Duodenal mucosa (tissue), 2 donors: ENCODE results near the gene STAM.

ENCODE experiments used
- H3K27ac ChIP-seq: one replicate; pipeline ENCODE4 v1.7.0; 2013; ENCODE audit warnings: low read depth, low read length
- H3K27me3 ChIP-seq, 2 donors: one replicate each; pipeline ENCODE4 v1.7.0; 2013; ENCODE audit warnings: low read length in 2 of 2, control low read depth in 1 of 2; ENCODE audit not compliant: insufficient read depth in 2 of 2, control insufficient read depth in 1 of 2
- H3K36me3 ChIP-seq, 2 donors: one replicate each; pipeline ENCODE4 v1.7.0; 2013; ENCODE audit warnings: low read length in 2 of 2, control low read depth in 1 of 2; ENCODE audit not compliant: insufficient read depth in 2 of 2, control insufficient read depth in 1 of 2
- H3K4me1 ChIP-seq, 2 donors: one replicate each; pipeline ENCODE4 v1.7.0; 2013; ENCODE audit warnings: low read length in 2 of 2, control low read depth in 1 of 2; ENCODE audit not compliant: insufficient read depth in 2 of 2, control insufficient read depth in 1 of 2
- H3K4me3 ChIP-seq, 2 donors: one replicate each; pipeline ENCODE4 v1.7.0; 2013; ENCODE audit warnings: low read length in 2 of 2, low read depth in 1 of 2
- H3K9ac ChIP-seq, 2 donors: one replicate each; pipeline ENCODE4 v1.7.0; 2013; ENCODE audit warnings: low read length in 2 of 2, low read depth in 1 of 2
- H3K9me3 ChIP-seq, 2 donors: one replicate each; pipeline ENCODE4 v1.7.0; 2013; ENCODE audit warnings: low read length in 2 of 2, control low read depth in 1 of 2; ENCODE audit not compliant: control insufficient read depth in 1 of 2

The STAM gene

DNA sequence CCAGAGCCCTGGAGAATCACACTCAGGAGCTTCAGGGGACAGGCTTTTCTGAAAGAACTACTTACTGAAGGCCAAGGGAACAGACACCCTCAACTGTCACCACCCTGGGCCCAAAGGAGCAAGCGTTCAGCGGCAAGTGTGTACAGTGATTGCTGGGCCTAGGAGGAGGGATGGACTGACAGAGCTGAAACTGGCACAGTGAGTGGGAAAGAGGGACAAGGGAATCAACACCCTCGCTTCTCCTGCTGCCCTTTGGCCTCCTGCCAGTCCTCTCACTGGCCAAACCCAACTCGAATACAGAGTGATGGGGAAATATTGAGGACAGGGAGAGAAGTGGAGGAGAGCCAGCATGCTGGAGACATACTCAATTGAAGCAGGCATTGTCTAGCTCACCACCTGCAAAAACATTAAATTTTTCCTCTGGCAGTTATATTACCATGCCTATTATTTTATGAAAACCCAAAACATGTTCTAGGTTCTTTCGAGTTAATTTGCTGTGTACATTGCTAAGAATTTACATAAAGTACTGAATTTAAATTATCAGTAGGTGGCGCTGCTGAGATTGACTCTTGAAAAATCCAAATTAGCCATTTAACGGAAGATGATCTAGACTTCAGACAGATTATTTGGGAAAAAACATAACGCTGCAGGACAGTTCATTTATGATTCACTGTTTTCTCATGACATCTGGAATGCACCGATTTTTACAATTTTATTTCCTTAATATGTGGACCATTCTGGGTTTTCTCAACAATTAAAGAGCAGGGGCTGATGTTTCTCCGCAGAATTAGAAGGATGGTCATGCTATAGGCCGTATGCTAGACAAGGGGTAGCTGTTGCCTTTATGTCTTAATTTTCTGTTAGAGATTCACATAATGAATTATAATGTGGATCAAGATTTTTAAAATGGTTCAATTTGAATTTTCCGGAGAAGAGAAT lies 93.3 kb downstream of the STAM start:
- H3K27ac ChIP-seq, result no peak overlapping the region
- H3K4me3 ChIP-seq, result no peak overlapping the region
- H3K9me3 ChIP-seq, result no peaks in the 10 kb centered on the region
- no peak overlapping the region for H3K9ac ChIP-seq
- H3K27me3 ChIP-seq, result no peaks in the 10 kb centered on the region
- no peaks in the 10 kb centered on the region for H3K36me3 ChIP-seq
- peaks cover 4 to 5% of the 10 kb centered on the region in 2 donors for H3K4me1 ChIP-seq

DNA sequence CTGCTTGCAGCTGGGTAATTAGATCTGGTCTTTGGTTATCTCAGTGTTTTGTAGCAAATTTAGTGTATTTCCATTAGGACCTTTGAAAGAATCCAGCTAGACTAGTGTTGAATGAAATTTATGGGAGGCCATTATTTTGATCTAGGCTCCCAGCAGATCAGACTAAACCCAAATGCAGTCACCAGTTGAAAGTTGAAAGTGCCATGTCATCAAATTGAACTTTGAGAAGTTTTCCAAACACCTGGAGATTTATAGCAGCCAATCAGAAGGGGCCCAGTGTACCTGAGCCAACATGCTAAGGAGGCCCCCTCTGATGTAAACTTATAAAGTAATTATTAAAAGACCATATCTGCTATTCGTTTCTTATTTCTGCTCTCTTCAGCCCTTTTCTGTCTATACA lies 96.7 kb downstream of the STAM start:
- Histone ChIP-seq H3K4me3 (no peak overlapping the region), H3K36me3 (no peaks in the 10 kb centered on the region), H3K9me3 (no peaks in the 10 kb centered on the region), H3K9ac (no peak overlapping the region), H3K27ac (no peak overlapping the region), H3K27me3 (no peaks in the 10 kb centered on the region), H3K4me1 (peaks cover 0 to 11% of the 10 kb centered on the region in 2 donors)

DNA sequence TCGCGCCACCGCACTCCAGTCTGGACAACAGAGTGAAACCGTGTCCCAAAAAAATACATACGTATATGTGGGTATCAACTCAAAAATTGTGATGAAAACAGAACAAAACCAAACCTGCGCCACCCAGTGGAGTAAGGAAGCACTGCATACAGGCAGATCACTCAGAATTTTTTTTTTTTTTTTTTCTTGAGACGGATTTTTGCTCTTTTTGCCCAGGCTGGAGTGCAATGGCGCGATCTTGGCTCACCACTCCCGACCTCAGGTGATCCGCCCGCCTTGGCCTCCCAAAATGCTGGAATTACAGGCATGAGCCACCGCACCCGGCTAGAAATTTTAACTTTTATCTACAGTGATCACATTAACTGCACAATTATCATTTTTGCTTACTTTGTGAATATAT lies 99.0 kb downstream of the STAM start:
- no peaks in the 10 kb centered on the region for H3K36me3 ChIP-seq
- no peak overlapping the region for H3K4me3 ChIP-seq
- H3K9me3 ChIP-seq, result no peaks in the 10 kb centered on the region
- H3K27me3 ChIP-seq, result no peaks in the 10 kb centered on the region
- no peak overlapping the region for H3K9ac ChIP-seq
- H3K27ac ChIP-seq, result no peak overlapping the region
- peaks cover 0 to 11% of the 10 kb centered on the region in 2 donors for H3K4me1 ChIP-seq

DNA sequence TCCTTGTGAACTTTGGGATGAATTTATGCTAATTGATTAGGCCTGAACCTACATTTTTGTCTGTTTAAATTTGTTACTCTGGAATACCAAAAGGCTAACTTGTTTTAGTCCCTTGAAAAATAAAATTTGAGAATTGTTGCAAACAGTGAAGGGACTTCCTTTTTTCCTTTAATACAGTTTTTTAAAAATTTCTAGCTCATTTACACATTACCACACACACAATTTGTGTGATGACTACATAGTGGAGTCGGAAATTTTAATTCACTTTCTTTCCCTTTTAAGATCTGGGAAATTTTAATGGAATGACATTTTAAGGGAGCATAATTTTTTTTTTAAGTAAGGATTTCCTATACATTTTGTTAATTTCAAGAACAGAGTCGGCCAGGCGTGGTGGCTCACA lies 99.5 kb downstream of the STAM start:
- no peaks in the 10 kb centered on the region for H3K36me3 ChIP-seq
- H3K4me1 ChIP-seq, result peaks cover 0 to 11% of the 10 kb centered on the region in 2 donors
- H3K9me3 ChIP-seq, result no peaks in the 10 kb centered on the region
- no peaks in the 10 kb centered on the region for H3K27me3 ChIP-seq
- no peak overlapping the region for H3K27ac ChIP-seq
- no peak overlapping the region for H3K4me3 ChIP-seq
- no peak overlapping the region for H3K9ac ChIP-seq

DNA sequence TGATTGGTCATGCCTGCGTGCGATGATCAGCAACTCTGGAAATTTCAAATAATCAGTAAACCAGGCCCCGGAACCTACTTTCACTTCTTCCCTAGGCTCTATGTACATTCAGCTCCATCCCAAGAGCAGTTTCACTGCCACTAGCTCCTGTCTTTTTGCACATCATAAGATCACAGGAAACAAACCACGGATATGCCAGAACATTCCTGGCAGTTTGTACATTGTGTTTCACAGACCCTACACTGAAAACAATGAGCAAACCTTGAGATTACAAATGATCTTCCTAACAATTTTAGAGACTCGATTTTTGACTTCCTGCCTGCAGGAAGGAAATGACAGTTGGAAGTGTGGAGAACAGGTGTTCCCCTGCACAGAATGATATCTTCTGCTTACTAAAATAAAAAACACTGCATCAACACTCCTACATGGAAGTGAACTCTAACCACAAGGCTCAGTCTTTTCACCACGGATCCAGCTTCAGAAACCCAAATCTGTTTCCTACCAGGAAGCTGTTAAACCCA lies 100.5 kb downstream of the STAM start:
- Histone ChIP-seq H3K9ac (no peak overlapping the region), H3K4me3 (no peak overlapping the region), H3K9me3 (no peaks in the 10 kb centered on the region), H3K27ac (no peak overlapping the region), H3K4me1 (peaks cover 0 to 11% of the 10 kb centered on the region in 2 donors), H3K36me3 (no peaks in the 10 kb centered on the region), H3K27me3 (no peaks in the 10 kb centered on the region)

DNA sequence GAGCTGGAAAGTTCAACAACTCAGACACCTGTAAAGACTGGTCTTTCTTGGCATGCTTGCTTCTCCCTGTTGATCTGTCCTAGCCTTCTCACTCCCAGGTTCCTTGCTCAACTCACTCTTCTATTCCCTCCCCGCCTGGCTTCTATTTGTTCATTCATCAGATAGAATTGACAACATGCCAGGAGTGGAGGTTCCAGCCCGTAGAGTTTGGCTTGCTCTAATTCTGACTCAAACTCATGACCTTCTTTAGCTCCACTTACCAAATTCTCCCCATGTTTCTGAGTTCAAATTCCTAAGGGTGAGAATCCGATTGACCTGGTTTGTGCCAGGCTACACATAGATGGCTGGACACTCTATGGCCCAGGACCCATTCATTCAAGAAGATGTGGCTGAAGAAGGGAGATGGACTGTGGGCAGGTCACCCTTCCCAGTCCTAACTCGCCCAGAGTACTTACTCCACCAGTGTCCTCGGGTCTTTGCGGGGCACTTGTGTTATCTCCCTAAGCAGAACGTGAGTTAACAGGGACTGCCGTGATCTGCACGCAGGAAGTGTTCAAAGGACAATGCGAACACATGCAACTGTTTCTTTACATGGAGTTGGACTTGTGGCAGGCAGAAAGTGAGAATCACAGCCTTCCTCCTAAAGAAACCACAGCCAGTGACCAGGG lies 104.1 kb downstream of the STAM start:
- no peaks in the 10 kb centered on the region for H3K36me3 ChIP-seq
- H3K27ac ChIP-seq, result no peak overlapping the region
- H3K4me3 ChIP-seq, result no peak overlapping the region
- no peak overlapping the region for H3K9ac ChIP-seq
- H3K9me3 ChIP-seq, result no peaks in the 10 kb centered on the region
- no peaks in the 10 kb centered on the region for H3K27me3 ChIP-seq
- peaks cover 5 to 11% of the 10 kb centered on the region in 2 donors for H3K4me1 ChIP-seq

DNA sequence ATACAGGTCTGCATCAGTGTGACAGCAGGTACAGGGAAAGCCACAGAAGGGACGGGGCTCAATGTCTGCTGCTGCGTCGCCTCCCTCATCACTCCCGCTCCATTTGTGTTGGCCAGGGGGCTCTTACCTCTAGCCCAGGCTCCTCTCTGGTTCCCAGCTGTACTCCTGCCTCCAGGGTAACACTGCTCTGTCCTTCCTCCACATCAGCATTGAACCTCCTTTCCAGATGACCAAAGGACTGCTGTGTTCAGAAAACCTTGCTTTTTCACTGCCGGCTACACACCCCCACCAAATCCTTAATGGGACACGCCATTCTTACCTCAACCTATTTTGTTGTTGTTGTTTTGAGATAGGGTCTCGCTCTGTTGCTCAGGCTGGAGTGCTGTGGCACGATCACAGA lies 105.9 kb downstream of the STAM start:
- no peaks in the 10 kb centered on the region for H3K27me3 ChIP-seq
- no peak overlapping the region for H3K9ac ChIP-seq

DNA sequence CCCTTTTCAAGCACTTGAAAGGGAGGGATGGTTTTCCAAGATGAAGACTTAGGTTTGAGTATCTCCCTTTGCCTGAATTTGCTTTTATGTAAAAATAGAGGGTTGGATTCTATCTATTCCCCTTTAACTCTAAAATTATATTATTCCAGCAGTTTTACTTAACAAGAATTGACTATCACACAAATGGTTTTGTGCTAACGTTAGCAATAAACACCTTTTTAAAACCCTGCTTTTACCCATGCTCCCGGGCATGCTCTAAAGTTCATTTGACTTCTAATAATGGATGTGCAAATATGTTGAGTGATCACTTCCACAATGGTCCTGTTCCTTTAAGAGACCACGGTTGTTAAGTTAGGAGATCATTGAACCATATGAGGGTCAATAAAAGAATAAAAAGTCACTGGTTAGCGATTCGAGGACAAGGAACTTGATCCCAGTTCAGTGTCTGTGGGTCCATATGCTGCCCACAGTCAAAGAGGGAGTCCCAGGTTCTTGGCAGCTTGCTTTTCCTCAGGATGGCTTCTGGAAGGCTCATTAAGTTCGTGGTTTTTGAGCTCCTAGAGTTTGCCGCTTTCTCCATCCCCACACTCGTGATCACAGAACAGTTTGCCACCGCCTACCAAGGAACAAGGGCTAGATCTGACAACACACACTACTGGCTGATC lies 108.0 kb downstream of the STAM start, which contains the start of gene TMEM236:
TMEM236 (plus strand) TSS at position 421 of the 665 bp plus-strand sequence; CDS start at position 516, 95 bp downstream.
- Histone ChIP-seq H3K27ac (no peak within 1 kb of the TSS), H3K36me3 (no peaks in the 10 kb centered on the region), H3K9me3 (no peaks in the 10 kb centered on the region), H3K4me1 (peaks cover 5 to 14% of the 10 kb centered on the region in 2 donors), H3K9ac (peak within 1 kb of the TSS; percentile 22 to 60), H3K27me3 (no peaks in the 10 kb centered on the region), H3K4me3 (peak within 1 kb of the TSS; percentile 61 to 67)

More for the DNA sequence above, 105.9 kb downstream of the STAM start:
- Histone ChIP-seq H3K27ac (no peak overlapping the region), H3K4me3 (no peak overlapping the region), H3K36me3 (no peaks in the 10 kb centered on the region), H3K9me3 (no peaks in the 10 kb centered on the region), H3K4me1 (peaks cover 3 to 5% of the 10 kb centered on the region in 2 donors)

DNA sequence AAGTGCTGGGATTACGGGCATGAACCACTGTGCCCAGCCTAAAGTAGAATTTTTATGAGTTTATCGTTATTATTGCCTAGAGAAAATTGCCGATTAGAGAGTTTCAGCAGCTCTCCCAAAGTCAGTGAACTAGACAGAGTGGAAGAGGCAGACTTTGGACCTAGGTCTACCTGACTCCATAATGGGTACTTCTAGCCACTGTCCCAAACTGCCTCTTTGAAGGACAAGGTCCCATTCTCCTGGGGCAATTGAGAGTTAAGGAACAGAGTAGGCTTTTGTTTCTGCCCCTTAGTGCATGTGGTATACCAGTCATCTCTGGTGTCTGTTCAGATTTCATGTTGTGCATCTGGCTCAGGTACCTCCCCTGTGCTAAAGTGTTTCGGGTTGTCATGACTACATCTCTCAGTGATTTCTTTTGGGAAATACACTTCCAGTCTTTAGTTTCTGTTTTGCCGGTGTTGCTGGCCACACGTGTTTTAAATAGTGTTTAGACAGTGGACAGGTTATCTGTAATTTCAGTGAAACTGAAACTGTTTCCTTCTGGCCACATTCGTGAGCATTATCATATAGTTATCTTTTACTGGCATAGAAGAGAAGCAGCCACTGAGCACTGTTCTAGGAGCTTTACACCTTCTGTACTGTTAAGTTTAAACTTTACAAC lies 112.7 kb downstream of the STAM start:
- H3K4me3 ChIP-seq, result peak overlapping the region; percentile 60 to 62
- peaks cover 23 to 25% of the 10 kb centered on the region in 2 donors for H3K4me1 ChIP-seq
- H3K9ac ChIP-seq, result peak overlapping the region in 1 of 2 donors; percentile 35
- H3K27ac ChIP-seq, result peak overlapping the region; percentile 41
- no peaks in the 10 kb centered on the region for H3K27me3 ChIP-seq
- H3K9me3 ChIP-seq, result no peaks in the 10 kb centered on the region
- H3K36me3 ChIP-seq, result no peaks in the 10 kb centered on the region
